Mammary epithelial cell (primary cell): ENCODE results near the gene CALB2.
A peak's percentile ranks its signal among the peaks of the same experiment; 100 is the strongest.

Experiments used
- CTCF ChIP-seq, 2 donors: IDR thresholded peaks in 1 of 2; conservative IDR thresholded peaks in 1 of 2; 2 replicates each; pipeline ENCODE4 v1.5.1; 2011 to 2012; ENCODE audit warnings: inconsistent platforms in 2 of 2, low read length in 2 of 2, mild to moderate bottlenecking in 2 of 2, control low read depth in 1 of 2, low read depth in 1 of 2; ENCODE audit not compliant: insufficient read depth in 1 of 2; ENCODE audit errors: extremely low read depth in 1 of 2
- EZH2 ChIP-seq: IDR thresholded peaks from 2 replicates; pipeline ENCODE4 v1.6.1; 2012; ENCODE audit warnings: low read length, inconsistent platforms, borderline replicate concordance

GRCh38 chr16:71421911-71422310 lies 63.4 kb downstream of the CALB2 start:
- TF ChIP-seq CTCF (conservative IDR thresholded peaks at IDR 0.05 in 1 of 2, IDR thresholded peaks at IDR 0.05 in 1 of 2; ENCODE audit: extremely low read depth in 1 of 2, insufficient read depth in 1 of 2, low read depth in 1 of 2, low read length in 2 of 2) (peak; percentile 62 to 75), EZH2 (no peak)
